Superior temporal gyrus (tissue), 1 donor: ENCODE results near the gene PIGO.
A peak's percentile ranks its signal among the peaks of the same experiment; 100 is the strongest.

Experiments used
- DNase-seq: peaks from one replicate; pipeline ENCODE4 v3.0.0-alpha.2; 2016; ENCODE audit errors: extremely low spot score

The PIGO gene

GRCh38 chr9:35096035-35096849, at the start of gene PIGO:
Gene PIGO (minus strand): TSS chr9:35096591. CDS start chr9:35095565, 1,026 bp downstream.
- DNase-seq = peak; percentile 86

- DNase-seq = no peak
These were observed 45.6 kb upstream of the PIGO start for GRCh38 chr9:35142037-35142436.

GRCh38 chr9:35140093-35140492, 43.7 kb upstream of the PIGO start:
- DNase-seq = no peak

- DNase-seq = no peak
These were observed 40.5 kb upstream of the PIGO start for GRCh38 chr9:35136866-35137265.

- no peak for DNase-seq
These were observed 39.6 kb upstream of the PIGO start for GRCh38 chr9:35135988-35136387.

- no peak for DNase-seq
These were observed 38.5 kb upstream of the PIGO start for GRCh38 chr9:35134920-35135319.

GRCh38 chr9:35116898-35117551, 20.6 kb upstream of the PIGO start:
- DNase-seq = peak; percentile 97

- DNase-seq = no peak
These were observed 20.1 kb upstream of the PIGO start for GRCh38 chr9:35116539-35116897.

GRCh38 chr9:35115680-35116538, 19.5 kb upstream of the PIGO start, which contains the start of gene ATOSB:
Gene ATOSB (minus strand): TSS chr9:35115862. CDS start chr9:35108274, 7,588 bp downstream.
- peak; percentile 55 for DNase-seq

GRCh38 chr9:35114840-35115628, 18.6 kb upstream of the PIGO start:
- DNase-seq = no peak

- peak; percentile 44 for DNase-seq
These were observed 17.9 kb upstream of the PIGO start for GRCh38 chr9:35114113-35114839.

- DNase-seq = no peak
These were observed 16.0 kb upstream of the PIGO start for GRCh38 chr9:35112257-35113020.

GRCh38 chr9:35111001-35111933, 14.9 kb upstream of the PIGO start:
- peak; percentile 98 for DNase-seq

- DNase-seq = peak; percentile 72
These were observed 14.0 kb upstream of the PIGO start for GRCh38 chr9:35110327-35110761.

- DNase-seq = no peak
These were observed 12.7 kb upstream of the PIGO start for GRCh38 chr9:35108946-35109575.

- no peak for DNase-seq
These were observed 12.1 kb upstream of the PIGO start for GRCh38 chr9:35108461-35108860.

GRCh38 chr9:35107297-35108290, 11.2 kb upstream of the PIGO start:
- no peak for DNase-seq
